Loucy (cell line): ENCODE results near the gene CYP26B1.

ENCODE experiments used
- H2AFZ ChIP-seq: fragments of 200-600 bp; sonication (generic); 2 replicates; pipeline ENCODE4 v1.6.0; 2016; ENCODE audit warnings: antibody characterized with exemption, mild to moderate bottlenecking, low read length, moderate library complexity
- H3F3A ChIP-seq: fragments of 200-600 bp; 2 replicates; pipeline ENCODE4 v1.6.0; 2016; ENCODE audit warnings: antibody characterized with exemption, low read depth, mild to moderate bottlenecking
- H3K27me3 ChIP-seq: fragments of 200-600 bp; sonication (generic); 2 replicates; pipeline ENCODE4 v1.6.1; 2014; ENCODE audit warnings: low read length, mild to moderate bottlenecking; ENCODE audit not compliant: insufficient read depth, poor library complexity, severe bottlenecking
- H3K36me3 ChIP-seq: fragments of 200-600 bp; sonication (generic); 2 replicates; pipeline ENCODE4 v1.6.1; 2016; ENCODE audit warnings: low read length; ENCODE audit not compliant: insufficient read depth
- H3K4me1 ChIP-seq: fragments of 200-600 bp; sonication (generic); 2 replicates; pipeline ENCODE4 v1.5.1; 2014; ENCODE audit warnings: low read length, mild to moderate bottlenecking; ENCODE audit not compliant: insufficient read depth, poor library complexity, severe bottlenecking
- H3K4me2 ChIP-seq: fragments of 200-600 bp; sonication (generic); 2 replicates; pipeline ENCODE4 v1.6.0; 2014; ENCODE audit warnings: antibody characterized with exemption, low read length, low read depth, mild to moderate bottlenecking; ENCODE audit not compliant: poor library complexity, severe bottlenecking
- H3K4me3 ChIP-seq: fragments of 200-600 bp; sonication (generic); 2 replicates; pipeline ENCODE4 v1.5.1; 2014; ENCODE audit warnings: low read length, mild to moderate bottlenecking, mixed read lengths; ENCODE audit not compliant: poor library complexity, severe bottlenecking
- H3K79me2 ChIP-seq: fragments of 200-600 bp; sonication (generic); 2 replicates; pipeline ENCODE4 v1.6.1; 2014; ENCODE audit warnings: low read length; ENCODE audit not compliant: insufficient read depth
- H3K9ac ChIP-seq: fragments of 200-600 bp; sonication (generic); 2 replicates; pipeline ENCODE4 v1.6.0; 2014; ENCODE audit warnings: mild to moderate bottlenecking, low read depth, low read length, moderate library complexity; ENCODE audit not compliant: poor library complexity, severe bottlenecking
- H3K9me2 ChIP-seq: fragments of 200-600 bp; sonication (generic); replicated peaks from 2 replicates; pipeline ENCODE4 v1.6.1; 2016; ENCODE audit warnings: low read depth, low read length, mixed read lengths
- H3K9me3 ChIP-seq: fragments of 200-600 bp; sonication (generic); 2 replicates; pipeline ENCODE4 v1.6.1; 2014; ENCODE audit warnings: mild to moderate bottlenecking, antibody characterized with exemption, low read length, low read depth; ENCODE audit not compliant: insufficient read depth
- H4K20me1 ChIP-seq: fragments of 200-600 bp; sonication (generic); 2 replicates; pipeline ENCODE4 v1.6.0; 2014; ENCODE audit warnings: antibody characterized with exemption, low read length, mild to moderate bottlenecking; ENCODE audit not compliant: insufficient read depth, poor library complexity, severe bottlenecking
- CTCF ChIP-seq: fragments of 200-600 bp; sonication (generic); conservative IDR thresholded peaks from 2 replicates; pipeline ENCODE4 v1.5.1; 2014; ENCODE audit warnings: mild to moderate bottlenecking, antibody characterized with exemption, low read length
- EZH2phosphoT487 ChIP-seq: fragments of 200-600 bp; IDR thresholded peaks from 2 replicates; pipeline ENCODE4 v1.6.1; 2018; ENCODE audit warnings: antibody characterized with exemption, mild to moderate bottlenecking, moderate library complexity, borderline replicate concordance

Gene CYP26B1

GRCh38 chr2:72097276-72097675 is 50.4 kb downstream of the CYP26B1 start:
- TF ChIP-seq EZH2phosphoT487 (no peak), CTCF (no peak)
- no peaks in the 10 kb centered on the region for H3K27me3 ChIP-seq
- H3K9ac ChIP-seq = no peak overlapping the region
- H2AFZ ChIP-seq = no peak overlapping the region
- no peak overlapping the region for H3K4me2 ChIP-seq
- H3K79me2 ChIP-seq = no peaks in the 10 kb centered on the region
- no peaks in the 10 kb centered on the region for H4K20me1 ChIP-seq
- no peaks in the 10 kb centered on the region for H3K9me2 ChIP-seq
- H3K36me3 ChIP-seq = no peaks in the 10 kb centered on the region
- H3K4me3 ChIP-seq = no peak overlapping the region
- no peaks in the 10 kb centered on the region for H3K9me3 ChIP-seq
- no peaks in the 10 kb centered on the region for H3F3A ChIP-seq
- no peaks in the 10 kb centered on the region for H3K4me1 ChIP-seq

- Histone ChIP-seq H3K9ac (no peak overlapping the region), H2AFZ (no peak overlapping the region), H3K4me3 (no peak overlapping the region), H3K9me3 (no peaks in the 10 kb centered on the region), H3K4me2 (no peak overlapping the region), H3K27me3 (no peaks in the 10 kb centered on the region), H3K9me2 (no peaks in the 10 kb centered on the region), H4K20me1 (no peaks in the 10 kb centered on the region), H3F3A (no peaks in the 10 kb centered on the region), H3K4me1 (no peaks in the 10 kb centered on the region), H3K36me3 (no peaks in the 10 kb centered on the region), H3K79me2 (no peaks in the 10 kb centered on the region)
- TF ChIP-seq EZH2phosphoT487 (no peak), CTCF (no peak)
Observed at GRCh38 chr2:72096181-72096580, 51.5 kb downstream of the CYP26B1 start.

GRCh38 chr2:72095364-72095763 is 52.3 kb downstream of the CYP26B1 start:
- Histone ChIP-seq H3F3A (no peaks in the 10 kb centered on the region), H3K9ac (no peak overlapping the region), H3K4me2 (no peak overlapping the region), H3K4me3 (no peak overlapping the region), H2AFZ (no peak overlapping the region), H4K20me1 (no peaks in the 10 kb centered on the region), H3K27me3 (no peaks in the 10 kb centered on the region), H3K4me1 (no peaks in the 10 kb centered on the region), H3K36me3 (no peaks in the 10 kb centered on the region), H3K9me3 (peaks cover under 1% of the 10 kb centered on the region; the same call in 1 of the 2 replicates), H3K79me2 (no peaks in the 10 kb centered on the region), H3K9me2 (no peaks in the 10 kb centered on the region)
- TF ChIP-seq EZH2phosphoT487 (no peak), CTCF (no peak)
